ENCODE data around the gene GBA3. TPM values are rescaled to one million over a fixed set of nuclear protein-coding genes. Genes with fewer than 3 reads are reported as not detected.

GBA3 gene
- total RNA-seq, 1 experiment from 2014 or later, result not detected

- Histone ChIP-seq H2BK20ac (ENCODE audit: low read depth, low read length, poor library complexity, severe bottlenecking) (no peak overlapping the region), H3K9me3 (ENCODE audit: control insufficient read depth, low read depth, low read length) (no peaks in the 10 kb centered on the region), H3K14ac (ENCODE audit: insufficient read depth, low read length) (no peak overlapping the region), H2BK120ac (ENCODE audit: low read depth, low read length, poor library complexity, severe bottlenecking) (no peak overlapping the region), H2BK12ac (ENCODE audit: insufficient read length, low read depth, low read length) (no peak overlapping the region), H2AK5ac (ENCODE audit: insufficient read length, low read length) (no peak overlapping the region), H4K8ac (replicated peaks; ENCODE audit: insufficient read length, low read depth, low read length) (no peak overlapping the region), H3K79me2 (ENCODE audit: insufficient read depth, low read length) (no peaks in the 10 kb centered on the region), H2AFZ (ENCODE audit: low read length) (no peak overlapping the region), H3K27ac (ENCODE audit: insufficient read length, low read depth, low read length) (no peak overlapping the region), H3K23ac (ENCODE audit: insufficient read length, low read depth, low read length) (no peak overlapping the region), H3K79me1 (ENCODE audit: insufficient read depth, low read depth, low read length, poor library complexity, severe bottlenecking) (no peaks in the 10 kb centered on the region), H3K23me2 (ENCODE audit: insufficient read length, low read depth, low read length, poor library complexity, severe bottlenecking) (no peaks in the 10 kb centered on the region), H3K4ac (ENCODE audit: low read depth, low read length) (no peak overlapping the region), H3K56ac (ENCODE audit: insufficient read length, low read depth, low read length) (no peak overlapping the region), H4K20me1 (ENCODE audit: control insufficient read depth, insufficient read depth, insufficient read length) (no peaks in the 10 kb centered on the region), H4K5ac (ENCODE audit: insufficient read length, low read depth, low read length) (no peak overlapping the region), H4K91ac (ENCODE audit: insufficient read length, low read depth, low read length) (no peak overlapping the region), H2BK15ac (ENCODE audit: low read depth, low read length) (no peak overlapping the region), H3K27me3 (ENCODE audit: insufficient read depth, low read length) (no peaks in the 10 kb centered on the region), H3T11ph (ENCODE audit: low read length) (no peak overlapping the region), H3K4me2 (ENCODE audit: insufficient read depth, insufficient read length, low read length) (no peak overlapping the region), H3K9ac (ENCODE audit: extremely low read depth, insufficient read length, low read length) (no peak overlapping the region), H3K18ac (ENCODE audit: insufficient read length, low read depth, low read length) (no peak overlapping the region), H3K4me1 (ENCODE audit: insufficient read depth, low read length) (no peaks in the 10 kb centered on the region), H2BK5ac (ENCODE audit: insufficient read length, low read length) (no peak overlapping the region)
- Mint-ChIP-seq H3K4me3 (no peak overlapping the region), H3K4me1 (peaks cover 3 to 9% of the 10 kb centered on the region in 2 experiments; a peak in 3 of 4 replicates), H3K9me3 (0 out of 5 replicates have a peak, but pooled peaks cover 0 to 3% of the 10 kb centered on the region in 2 experiments), H3K36me3 (ENCODE audit: insufficient read depth in 1 of 3, low read depth in 3 of 3) (no peaks in the 10 kb centered on the region), H3K27me3 (ENCODE audit: low read depth) (no peaks in the 10 kb centered on the region), H3K27ac (no peak overlapping the region)
- WGBS (ENCODE audit: extremely low coverage, insufficient read length, low lambda C conversion rate), result no CpG with 5 or more reads among the region's 2 CpGs
- TF ChIP-seq CTCF (conservative IDR thresholded peaks at IDR 0.05), result no peak
- DNase-seq, result no peak
Observed at GRCh38 chr4:22850630-22851029, 157.9 kb downstream of the GBA3 start.
